MV-4-11 (cell line): ENCODE data around the gene FOXM1.

Experiments
- DNase-seq: peaks from one replicate; lab custom pipeline; 2025; lab: John Stamatoyannopoulos, UW

The FOXM1 gene

GRCh38 chr12:2835691-2836403 lies 41.1 kb downstream of the FOXM1 start:
- DNase-seq = no peak

GRCh38 chr12:2834581-2835491 lies 42.1 kb downstream of the FOXM1 start, which contains the start of gene NRIP2:
NRIP2 (minus strand) TSS chr12:2835035; CDS start chr12:2834983, 52 bp downstream.
- no peak for DNase-seq

GRCh38 chr12:2833810-2834209 lies 43.2 kb downstream of the FOXM1 start:
- no peak for DNase-seq

- no peak for DNase-seq
These were observed 43.6 kb downstream of the FOXM1 start for GRCh38 chr12:2833327-2833726.

GRCh38 chr12:2832550-2833127 lies 44.3 kb downstream of the FOXM1 start:
- no peak for DNase-seq

- no peak for DNase-seq
These were observed 47.7 kb downstream of the FOXM1 start for GRCh38 chr12:2829275-2829674.

- DNase-seq = no peak
These were observed 50.1 kb downstream of the FOXM1 start for GRCh38 chr12:2826721-2827515.

- DNase-seq = no peak
These were observed 50.9 kb downstream of the FOXM1 start for GRCh38 chr12:2826036-2826435.

GRCh38 chr12:2825132-2825531 lies 51.8 kb downstream of the FOXM1 start:
- no peak for DNase-seq

GRCh38 chr12:2824541-2824940 lies 52.4 kb downstream of the FOXM1 start:
- DNase-seq = no peak

- DNase-seq = no peak
These were observed 53.5 kb downstream of the FOXM1 start for GRCh38 chr12:2823483-2823882.

GRCh38 chr12:2820432-2820831 lies 56.5 kb downstream of the FOXM1 start:
- DNase-seq = no peak

- DNase-seq = no peak
These were observed 57.2 kb downstream of the FOXM1 start for GRCh38 chr12:2819810-2820209.

- peak; percentile 80 for DNase-seq
These were observed 63.5 kb downstream of the FOXM1 start for GRCh38 chr12:2813214-2814185.

- peak; percentile 99 for DNase-seq
These were observed 64.4 kb downstream of the FOXM1 start, which contains the start of gene ITFG2 for GRCh38 chr12:2812290-2813213. ITFG2 (plus strand) TSS chr12:2812668; CDS start chr12:2812761, 93 bp downstream.

- no peak for DNase-seq
These were observed 65.2 kb downstream of the FOXM1 start for GRCh38 chr12:2811801-2812200.
